Posterior cingulate gyrus (tissue), 11 donors: Measurements from ENCODE around the gene EFCAB13.
A peak's percentile ranks its signal among the peaks of the same experiment; 100 is the strongest.

Experiments
- DNase-seq, 10 donors: peaks; one replicate each; pipeline versions ENCODE4 v3.0.0 to v3.0.0-alpha.2; 2020 to 2021; ENCODE audit warnings: mixed read lengths in 3 of 10
- intact Hi-C: fragments of 100-400 bp; cut with DNase I; formaldehyde crosslinking; loops from one replicate; pipeline ENCODE4 v1.15.1; 2023

EFCAB13 gene

DNA sequence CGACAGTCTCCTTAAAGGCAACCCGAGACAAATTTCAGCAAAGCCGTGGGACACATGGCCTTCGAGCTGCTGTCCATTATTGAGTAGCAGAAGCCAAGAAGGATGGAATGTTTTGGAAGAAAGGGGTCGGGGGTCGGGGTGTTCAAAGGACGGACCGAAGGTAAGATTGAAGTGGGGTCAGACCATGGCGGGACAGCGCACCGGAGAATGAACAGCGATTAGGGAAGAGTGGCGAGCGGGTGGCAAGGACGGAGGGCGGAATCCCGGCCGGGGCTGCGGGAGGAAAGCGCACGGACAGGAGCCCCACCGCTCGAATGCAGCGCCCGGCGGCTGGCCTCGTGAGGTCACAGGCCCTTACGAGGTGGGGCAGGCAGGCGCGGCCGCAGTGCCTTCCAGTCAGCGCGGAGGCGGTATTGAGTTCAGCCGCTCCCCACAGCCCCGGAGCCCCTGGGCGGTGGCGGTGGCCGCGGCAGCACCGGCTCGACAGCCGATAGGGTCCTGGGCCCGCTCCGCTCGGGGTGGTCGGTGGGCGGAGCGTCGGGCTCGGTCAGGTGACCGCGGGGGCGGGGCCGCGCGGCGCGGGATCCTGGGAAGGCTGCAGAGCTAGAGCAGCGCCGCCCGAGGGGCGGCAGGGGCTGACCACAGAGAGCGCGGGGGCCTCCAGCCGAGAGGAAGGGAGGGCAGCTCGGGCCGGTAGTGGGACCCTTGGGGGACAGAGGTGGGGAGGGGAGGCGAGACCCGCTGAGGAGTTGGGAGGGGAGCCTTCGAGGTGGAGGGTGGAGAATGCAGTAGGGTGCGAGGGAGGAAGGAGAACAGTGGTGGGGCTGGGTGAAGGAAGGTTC is at the start of gene EFCAB13:
EFCAB13 (plus strand) TSS at position 574 of the 842 bp plus-strand sequence. CDS start 4,399 bp downstream, outside the sequence.
- intact Hi-C loops = no loop called here
- DNase-seq = peak; percentile 35 to 96 (median 58)

- DNase-seq = no peak
- intact Hi-C loops = no loop called here
These were observed 49.3 kb upstream of the EFCAB13 start for GRCh38 chr17:47274319-47275069.

DNA sequence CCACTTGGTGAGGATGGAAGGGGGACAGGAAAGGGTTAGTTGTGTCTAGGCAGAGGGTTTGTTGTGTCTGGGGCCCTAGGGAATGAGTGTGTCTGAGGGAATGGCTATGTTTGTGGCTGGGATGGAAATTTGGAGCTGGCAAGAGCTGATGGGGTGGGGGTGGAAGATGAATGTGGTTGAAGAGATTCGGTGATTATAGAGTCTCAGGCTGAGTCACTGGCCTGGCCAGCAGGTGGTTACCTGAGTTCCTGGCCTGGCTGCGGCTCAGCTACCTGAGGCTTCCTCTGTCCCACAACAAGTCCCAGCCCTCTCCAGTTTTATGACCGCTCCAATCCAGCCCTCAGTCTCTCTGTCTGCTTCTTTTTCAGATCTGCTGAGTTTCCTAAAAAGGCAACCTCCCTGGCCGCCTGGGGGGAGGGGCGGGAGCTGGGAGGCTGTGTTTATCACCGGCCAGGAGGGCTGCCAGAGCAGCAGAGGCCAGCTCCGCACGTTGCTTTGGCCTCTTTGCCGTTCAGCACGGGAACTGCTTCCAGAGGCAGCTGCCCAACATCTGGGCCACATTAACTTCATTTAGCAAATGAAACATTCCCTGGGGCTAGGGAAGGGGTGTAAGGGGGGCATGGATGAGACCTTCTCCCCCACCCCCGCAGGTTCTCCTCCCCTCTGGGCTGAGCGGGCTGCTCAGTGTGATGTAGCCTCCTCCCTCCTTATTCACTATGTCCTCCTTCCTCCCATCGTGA is 48.3 kb upstream of the EFCAB13 start:
- intact Hi-C loops = no loop called here
- DNase-seq = no peak

DNA sequence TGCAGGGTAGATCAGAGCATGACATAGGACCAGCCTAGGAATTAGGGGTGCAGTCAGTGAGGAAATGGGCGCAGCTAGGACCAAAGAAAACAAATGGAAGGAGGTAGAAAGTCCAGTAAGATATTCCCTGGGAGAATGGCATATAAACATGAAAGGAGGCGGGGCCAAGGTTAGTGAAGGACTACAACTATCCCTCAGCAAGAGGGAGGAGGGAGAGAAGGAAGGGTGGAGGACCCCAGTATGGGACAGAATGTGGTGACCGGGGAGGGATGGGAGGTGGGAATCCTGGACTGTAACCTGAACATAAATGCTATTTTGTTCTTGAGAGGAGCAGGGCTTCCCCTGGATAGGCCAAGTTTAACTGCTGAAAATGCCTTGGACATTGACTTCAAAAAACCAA is 47.3 kb upstream of the EFCAB13 start:
- DNase-seq = no peak
- intact Hi-C loops = no loop called here

DNA sequence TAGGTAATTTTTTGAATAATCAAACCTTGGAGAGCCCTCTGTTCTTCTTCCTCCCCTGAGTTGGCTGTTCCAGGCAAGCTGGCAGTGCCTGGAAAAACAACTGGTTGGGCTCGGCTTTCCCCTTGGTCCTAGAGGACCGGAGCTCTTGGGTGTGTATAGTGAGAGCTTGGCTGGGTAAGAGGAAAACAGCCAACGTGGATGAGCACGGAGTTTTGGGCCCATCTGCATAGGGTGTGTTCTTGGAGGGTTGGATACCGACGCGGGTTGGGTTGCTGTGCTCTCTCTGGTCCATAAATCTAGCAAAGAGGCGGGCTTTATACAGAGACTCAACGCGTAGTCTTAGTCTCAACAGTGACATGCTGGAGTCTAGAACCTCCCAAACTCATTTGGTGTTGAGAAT is 46.9 kb upstream of the EFCAB13 start:
- no peak for DNase-seq
- intact Hi-C loops = no loop called here

DNA sequence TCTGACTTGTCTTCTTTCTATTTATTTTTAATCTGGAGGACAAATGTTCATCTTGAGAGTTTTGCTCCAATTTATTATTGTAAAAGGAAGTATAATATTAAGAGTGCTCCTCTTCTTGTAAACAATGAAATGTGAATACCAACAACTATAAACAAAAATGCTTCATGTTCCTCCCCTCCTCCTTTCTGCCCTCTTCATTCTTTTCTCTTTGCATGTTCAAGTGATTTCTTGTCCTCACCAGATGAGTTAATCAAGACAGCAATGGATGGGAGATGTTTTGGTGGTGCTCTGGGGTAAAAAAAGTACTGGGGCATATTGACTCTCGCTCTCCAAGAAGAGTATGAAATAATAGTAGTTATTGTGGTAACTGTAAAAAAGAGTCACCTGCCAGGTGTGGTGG is 45.8 kb upstream of the EFCAB13 start:
- no peak for DNase-seq
- intact Hi-C loops = no loop called here

- intact Hi-C loops = no loop called here
- DNase-seq = no peak
These were observed 45.2 kb upstream of the EFCAB13 start for GRCh38 chr17:47278561-47278960.

DNA sequence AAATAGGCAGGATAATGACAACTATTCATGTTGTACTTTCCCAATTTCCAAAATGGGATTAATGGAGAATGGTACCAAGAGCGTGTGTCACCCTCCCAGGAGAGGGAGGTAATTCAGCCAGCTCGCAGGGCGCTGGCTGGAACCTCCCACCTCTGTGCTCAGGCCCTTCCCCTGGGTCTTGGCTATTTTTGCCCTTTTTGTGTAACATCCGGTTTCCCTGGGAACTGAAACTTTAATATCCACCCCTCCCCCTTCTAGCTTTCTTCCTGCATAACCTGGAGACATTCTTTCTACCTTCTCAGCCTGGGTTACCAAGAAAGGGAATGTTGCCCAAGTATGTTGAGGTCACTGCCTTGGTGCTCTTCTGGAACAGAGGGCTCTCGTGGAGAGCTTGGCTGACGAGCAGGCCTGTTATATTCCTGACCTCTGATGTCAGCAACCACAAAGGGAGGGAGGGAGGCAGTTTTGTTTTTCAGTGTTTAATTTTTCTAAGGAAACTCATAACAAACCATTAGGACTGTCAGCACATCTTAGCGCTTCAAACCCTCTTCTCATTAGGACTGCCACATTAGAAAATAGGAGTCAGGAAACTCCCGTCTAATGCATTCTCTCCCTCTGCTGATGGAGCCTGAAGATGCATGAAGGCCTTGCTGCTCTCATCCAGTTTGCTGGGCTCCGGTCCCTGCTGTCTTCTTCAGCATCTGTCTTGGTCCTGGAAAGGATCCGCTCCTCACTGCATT is 44.5 kb upstream of the EFCAB13 start:
- intact Hi-C loops = no loop called here
- no peak for DNase-seq

DNA sequence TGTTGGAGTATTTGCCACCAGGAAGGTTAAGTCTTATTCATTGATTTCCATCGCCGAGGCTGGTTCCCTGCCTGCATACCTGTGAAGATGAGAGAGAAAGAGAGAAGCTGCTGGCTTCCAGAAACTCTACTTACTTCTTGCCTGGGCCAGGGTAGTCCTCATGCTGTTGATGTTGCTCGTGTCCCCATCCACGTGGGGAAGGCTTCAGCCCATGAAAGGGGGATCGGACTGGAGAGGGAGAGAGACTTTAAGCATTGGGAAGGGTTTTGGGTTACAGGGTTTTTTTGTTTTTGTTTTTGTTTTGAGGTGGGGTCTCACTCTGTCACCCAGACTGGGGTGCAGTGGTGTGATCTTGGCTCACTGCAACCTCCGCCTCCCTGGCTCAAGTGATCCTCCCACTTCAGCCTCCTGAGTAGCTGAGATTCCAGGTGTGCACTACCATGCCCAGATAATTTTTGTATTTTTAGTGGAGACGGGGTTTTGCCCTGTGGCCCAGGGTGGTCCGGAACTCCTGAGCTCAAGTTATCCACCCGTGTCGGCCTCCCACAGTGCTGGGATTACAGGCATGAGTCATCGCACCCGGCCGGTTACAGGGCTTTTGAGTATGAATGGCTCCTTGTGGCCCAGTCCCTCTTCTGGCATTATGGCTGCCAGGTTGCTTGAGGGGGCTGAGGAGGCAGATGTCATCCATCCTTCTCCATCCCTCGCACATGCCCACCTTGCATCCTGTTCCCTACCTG is 43.5 kb upstream of the EFCAB13 start:
- intact Hi-C loops = no loop called here

DNA sequence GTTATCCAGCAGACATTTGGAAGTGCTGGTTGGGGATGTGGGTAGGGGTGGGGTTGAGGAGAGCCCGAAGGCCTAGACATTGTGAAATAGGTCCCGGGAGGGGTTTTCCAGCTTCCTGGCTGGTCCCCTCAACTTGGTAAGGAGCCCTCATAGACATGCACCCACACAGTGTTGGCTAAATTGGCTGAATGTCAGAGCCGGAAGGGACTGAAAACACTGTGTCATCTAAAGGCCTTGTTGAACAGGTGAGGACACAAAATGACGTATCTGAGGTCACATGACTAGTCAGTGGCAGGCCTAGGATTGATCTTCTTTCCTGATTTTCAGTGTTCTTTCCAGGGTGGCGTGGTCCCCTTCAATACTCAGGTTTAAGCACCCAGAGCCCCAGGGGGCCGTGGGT is 42.5 kb upstream of the EFCAB13 start:
- no peak for DNase-seq
- intact Hi-C loops = no loop called here

More for the DNA sequence above, 43.5 kb upstream of the EFCAB13 start:
- DNase-seq = no peak

DNA sequence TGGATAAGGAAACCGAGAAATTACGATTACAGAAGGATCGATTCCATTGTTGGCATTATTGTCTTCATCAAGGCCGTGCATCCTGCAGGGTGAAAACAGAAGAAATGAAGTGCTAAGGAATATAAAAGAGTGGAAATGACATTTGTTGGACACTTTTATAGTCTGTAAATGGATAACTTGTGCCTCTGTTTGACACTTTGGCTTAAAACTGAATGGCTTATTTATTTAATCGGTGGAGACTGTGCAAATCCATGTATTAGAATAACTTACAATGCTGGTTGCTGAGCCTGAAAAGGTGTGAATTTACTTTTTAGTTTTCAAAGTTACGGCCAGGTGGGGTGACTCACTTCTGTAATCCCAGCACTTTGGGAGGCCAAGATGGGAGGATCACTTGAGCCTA is 38.8 kb upstream of the EFCAB13 start:
- intact Hi-C loops = no loop called here
- no peak for DNase-seq

GRCh38 chr17:47286198-47286914 is 37.4 kb upstream of the EFCAB13 start:
- intact Hi-C loops = no loop called here

DNA sequence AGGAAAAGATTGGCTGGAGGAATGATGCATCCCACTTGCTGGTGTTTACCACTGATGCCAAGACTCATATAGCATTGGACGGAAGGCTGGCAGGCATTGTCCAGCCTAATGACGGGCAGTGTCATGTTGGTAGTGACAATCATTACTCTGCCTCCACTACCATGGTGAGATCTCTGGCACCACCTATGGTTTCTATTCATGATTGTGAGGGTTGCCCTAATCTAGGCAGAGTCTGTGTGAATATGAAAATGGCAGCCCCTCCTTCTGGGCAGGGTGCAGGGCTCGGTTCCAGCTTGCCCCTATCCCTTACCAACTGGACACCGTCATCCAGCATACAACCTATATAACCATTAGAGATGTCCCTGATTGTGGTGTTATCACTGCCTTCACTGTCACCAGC is 36.7 kb upstream of the EFCAB13 start:
- intact Hi-C loops = no loop called here
- DNase-seq = no peak

More at GRCh38 chr17:47286198-47286914, 37.4 kb upstream of the EFCAB13 start:
- no peak for DNase-seq

DNA sequence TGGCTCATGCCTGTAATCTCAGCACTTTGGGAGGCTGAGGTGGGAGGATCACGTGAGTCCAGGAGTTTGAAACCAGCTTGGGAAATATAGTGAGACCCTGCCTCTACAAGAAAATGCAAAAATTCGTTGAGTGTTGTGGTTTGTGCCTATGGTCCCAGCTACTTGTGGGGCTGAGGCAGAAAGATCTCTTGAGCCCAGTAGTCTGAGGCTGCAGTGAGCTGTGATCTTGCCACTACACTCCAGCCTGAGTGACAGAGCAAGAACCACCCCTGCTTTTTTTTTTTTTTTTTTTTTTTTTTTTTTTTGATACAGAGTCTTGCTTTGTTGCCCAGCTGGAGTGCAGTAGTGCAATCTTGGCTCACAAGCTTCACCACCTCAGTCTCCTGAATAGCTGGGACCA is 36.1 kb upstream of the EFCAB13 start:
- DNase-seq = no peak
- intact Hi-C loops = no loop called here

GRCh38 chr17:47288531-47289116 is 35.1 kb upstream of the EFCAB13 start:
- intact Hi-C loops = no loop called here

GRCh38 chr17:47289302-47289701 is 34.5 kb upstream of the EFCAB13 start:
- intact Hi-C loops = no loop called here
- DNase-seq = no peak

More at GRCh38 chr17:47288531-47289116, 35.1 kb upstream of the EFCAB13 start:
- no peak for DNase-seq

DNA sequence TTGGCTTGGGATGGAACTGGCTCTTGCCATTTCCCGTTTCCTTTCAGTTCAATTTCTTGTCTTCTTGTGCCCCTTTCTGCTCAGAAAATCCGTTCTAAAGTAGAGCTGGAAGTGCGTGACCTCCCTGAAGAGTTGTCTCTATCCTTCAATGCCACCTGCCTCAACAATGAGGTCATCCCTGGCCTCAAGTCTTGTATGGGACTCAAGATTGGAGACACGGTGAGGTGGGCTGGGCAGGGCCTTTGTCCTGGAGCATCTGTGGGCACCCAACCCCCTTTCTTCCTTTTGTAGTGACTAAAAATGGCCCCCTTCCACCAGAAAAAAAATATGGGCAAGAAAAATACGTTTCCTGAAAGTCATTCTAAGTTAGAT is 32.9 kb upstream of the EFCAB13 start:
- intact Hi-C loops = no loop called here
- DNase-seq = no peak

DNA sequence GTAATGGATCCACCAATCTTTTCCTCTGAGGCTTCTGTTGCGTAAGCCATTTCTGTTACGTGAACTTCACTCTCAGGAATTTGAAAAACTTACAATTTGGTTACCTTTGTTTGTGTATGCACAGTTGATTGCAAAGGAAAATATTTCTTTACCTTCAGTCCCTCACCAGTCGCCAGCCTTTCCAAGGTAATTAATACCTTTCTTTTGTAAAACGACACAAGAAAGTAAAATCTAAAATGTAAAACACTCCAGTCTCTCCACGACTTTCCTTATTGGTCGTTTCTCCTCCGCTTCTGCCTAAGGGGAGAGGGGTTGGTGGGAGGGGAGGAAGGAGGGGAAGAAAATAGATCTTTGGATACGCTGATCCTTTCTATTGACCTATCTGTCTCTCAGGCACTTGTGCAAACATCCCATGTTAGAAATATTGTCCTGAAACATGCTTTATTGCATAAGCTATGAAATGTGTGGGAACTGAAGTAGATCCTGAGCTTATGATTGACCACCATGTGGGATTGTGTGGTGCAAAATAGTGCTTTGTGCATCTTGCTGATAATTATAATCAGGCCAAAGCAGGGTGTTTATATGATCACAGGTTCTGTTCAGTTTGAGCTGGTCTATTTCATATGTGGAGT is 32.4 kb upstream of the EFCAB13 start:
- DNase-seq = no peak
- intact Hi-C loops = no loop called here
